CD4-positive, alpha-beta T cell treated with Interleukin-12 subunit alpha and Interleukin-12 subunit beta, for 1 hour (primary cell): ENCODE results near the gene CSE1L.
"Not testable (repeated sequence)": the region's sequence is repeated elsewhere in the genome, so short reads cannot be mapped to it uniquely, and the experiment has no call there.

Experiments used
- DNase-seq: peaks from one replicate; pipeline ENCODE4 v3.0.0-alpha.2; 2020

CSE1L gene

DNA sequence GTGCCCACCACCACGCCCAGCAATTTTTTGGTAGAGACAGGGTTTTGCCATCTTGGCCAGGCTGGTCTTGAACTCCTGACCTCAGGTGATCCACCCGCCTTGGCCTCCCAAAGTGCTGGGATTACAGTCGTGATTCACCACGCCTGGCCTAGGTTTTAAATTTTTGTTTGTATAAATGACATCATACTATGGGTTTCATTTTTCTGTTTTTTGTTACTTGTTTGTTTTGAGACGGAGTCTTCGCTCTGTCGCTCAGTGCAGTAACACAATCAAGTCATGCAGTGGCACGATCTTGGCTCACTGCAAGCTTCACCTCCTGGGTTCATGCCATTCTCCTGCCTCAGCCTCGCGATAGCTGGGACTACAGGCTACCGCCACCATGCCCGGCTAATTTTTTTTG is 36.2 kb downstream of the CSE1L start:
- DNase-seq, result not testable (repeated sequence)

DNA sequence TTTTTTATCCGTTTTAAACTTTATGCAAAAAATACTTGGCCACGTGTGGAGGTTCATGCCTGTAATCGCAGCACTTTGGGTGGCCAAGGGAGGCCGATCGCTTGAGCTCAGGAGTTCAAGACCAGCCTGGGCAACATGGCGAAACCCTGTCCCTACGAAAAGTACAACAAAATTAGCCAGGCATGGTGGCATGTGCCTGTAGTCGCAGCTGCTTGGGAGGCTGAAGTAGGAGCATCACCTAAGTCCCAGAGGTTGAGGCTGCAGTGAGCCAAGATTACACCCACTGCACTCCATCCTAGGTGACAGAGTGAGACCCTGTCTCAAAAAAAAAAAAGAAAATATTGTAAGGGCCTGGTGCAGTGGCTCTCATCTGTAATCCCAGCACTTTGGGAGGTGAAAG is 45.0 kb downstream of the CSE1L start:
- DNase-seq, result no peak

DNA sequence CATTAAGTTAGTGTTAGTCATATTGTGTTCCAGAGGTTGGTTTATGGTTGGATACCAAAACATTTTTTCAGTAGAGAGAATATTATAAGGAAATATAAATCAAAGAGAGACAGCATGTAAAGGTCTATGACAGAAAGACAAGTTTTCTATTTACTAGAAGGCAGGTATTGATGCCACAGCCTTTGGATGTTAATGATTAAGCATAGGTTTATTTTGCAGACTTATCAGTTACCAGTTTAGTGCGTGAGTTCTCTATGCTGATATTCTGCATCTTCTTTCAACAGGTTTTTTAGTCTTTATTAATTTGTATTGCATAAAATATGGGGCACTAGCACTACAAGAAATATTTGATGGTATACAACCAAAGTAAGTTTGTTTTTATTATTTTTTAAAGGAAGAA is 45.6 kb downstream of the CSE1L start:
- DNase-seq, result no peak

DNA sequence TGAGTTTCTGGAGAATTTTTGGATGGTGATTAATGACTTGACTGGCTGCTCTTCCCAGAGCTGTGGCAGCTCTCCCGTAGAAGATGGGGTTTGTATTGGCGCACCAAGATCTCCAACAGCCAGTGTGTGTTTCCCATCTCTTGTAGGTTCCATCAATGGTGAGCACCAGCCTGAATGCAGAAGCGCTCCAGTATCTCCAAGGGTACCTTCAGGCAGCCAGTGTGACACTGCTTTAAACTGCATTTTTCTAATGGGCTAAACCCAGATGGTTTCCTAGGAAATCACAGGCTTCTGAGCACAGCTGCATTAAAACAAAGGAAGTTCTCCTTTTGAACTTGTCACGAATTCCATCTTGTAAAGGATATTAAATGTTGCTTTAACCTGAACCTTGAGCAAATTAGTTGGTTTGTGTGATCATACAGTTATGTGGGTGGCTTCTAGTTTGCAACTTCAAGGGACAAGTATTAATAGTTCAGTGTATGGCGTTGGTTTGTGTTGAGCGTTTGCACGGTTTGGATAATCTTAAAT is 50.2 kb downstream of the CSE1L start:
- DNase-seq, result no peak

DNA sequence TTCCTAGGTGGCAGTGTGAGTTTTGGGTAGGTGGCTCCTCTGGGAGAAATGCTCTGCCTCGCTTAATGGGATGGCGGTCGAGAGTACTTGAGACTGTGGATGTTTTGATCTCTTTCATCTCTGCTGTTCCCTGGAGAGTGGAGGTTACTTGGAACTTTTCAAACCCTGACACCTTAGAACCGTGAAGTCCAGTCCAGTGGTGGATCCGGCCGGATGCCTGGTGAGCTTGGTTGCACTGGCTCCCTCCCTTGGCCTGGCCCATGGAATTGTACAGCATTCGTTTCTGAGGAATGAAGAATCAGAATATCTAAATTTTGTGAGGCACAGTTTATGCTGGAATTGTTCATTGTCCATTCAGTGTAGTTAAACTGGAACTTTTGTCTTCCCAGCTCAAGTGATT is 51.0 kb downstream of the CSE1L start:
- DNase-seq, result no peak

DNA sequence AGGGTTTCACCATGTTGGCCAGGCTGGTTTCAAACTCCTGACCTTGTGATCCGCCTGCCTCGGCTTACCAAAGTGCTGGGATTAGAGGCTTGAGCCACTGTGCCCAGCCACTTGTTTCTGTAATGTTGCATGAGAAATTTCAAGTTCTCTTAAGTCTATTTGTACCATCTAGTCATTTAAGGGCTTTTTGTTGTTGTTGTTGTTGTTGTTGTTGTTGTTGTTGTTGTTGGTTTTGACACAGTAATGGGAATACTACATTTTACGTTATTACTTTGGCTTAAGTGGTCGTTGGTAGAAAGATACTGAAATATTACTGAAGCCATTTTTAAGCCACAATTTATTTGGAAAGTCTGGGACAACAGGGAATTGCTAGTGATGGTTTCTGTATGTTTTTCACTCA is 52.0 kb downstream of the CSE1L start:
- DNase-seq, result no peak

DNA sequence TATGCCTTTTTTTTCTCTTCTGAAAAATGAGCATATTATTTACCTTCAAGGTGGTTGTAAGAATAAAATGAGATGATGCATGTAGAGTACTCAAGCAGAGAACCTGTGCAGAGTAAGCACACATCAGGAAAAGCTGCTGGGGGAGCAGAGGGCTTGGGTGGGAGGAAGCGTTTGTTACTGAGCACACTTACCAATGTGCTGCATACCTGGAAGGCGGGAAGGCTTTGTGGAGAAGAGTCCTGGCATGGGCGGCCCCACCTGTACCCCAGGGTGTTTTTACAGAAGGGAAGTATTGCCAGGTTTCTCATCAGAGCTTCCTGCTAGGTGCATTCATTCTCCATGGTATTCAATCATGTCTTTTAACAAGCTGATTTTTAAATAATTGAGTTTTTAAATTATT is 52.9 kb downstream of the CSE1L start:
- DNase-seq, result no peak

DNA sequence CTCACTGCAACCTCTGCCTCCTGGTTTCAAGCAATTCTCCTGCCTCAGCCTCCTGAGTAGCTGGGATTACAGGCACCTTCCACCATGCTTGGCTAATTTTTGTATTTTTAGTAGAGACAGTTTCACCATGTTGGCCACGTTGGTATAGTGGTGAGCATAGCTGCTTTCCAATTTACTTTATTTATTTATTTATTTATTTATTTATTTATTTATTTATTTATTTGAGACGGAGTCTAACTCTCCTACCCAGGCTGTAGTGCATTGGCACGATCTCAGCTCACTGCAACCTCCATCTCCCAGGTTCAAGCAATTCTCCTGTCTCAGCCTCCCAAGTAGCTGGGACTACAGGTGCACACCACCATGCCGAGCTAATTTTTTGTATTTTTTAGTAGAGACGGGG is 54.2 kb downstream of the CSE1L start:
- DNase-seq, result not testable (repeated sequence)

DNA sequence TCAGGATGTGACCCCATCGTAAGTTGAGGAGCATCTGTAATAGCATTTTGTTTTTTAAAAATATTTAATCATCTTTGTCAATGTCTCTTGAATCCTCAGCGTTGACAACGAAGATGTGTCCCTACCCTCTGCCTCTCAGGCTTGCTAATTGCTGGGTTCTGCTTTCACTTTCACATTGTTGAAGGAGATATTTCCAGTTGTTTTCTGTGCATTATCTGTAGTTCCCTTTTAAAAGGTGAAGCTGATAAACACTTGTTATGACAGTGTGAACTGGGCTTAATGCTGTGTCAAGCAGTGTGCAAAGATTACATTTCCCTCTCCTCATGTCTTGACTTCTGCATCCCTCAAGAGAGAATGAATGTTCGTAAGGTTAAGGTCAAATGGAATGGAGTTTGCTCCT is 54.9 kb downstream of the CSE1L start:
- peak; percentile 9 for DNase-seq

DNA sequence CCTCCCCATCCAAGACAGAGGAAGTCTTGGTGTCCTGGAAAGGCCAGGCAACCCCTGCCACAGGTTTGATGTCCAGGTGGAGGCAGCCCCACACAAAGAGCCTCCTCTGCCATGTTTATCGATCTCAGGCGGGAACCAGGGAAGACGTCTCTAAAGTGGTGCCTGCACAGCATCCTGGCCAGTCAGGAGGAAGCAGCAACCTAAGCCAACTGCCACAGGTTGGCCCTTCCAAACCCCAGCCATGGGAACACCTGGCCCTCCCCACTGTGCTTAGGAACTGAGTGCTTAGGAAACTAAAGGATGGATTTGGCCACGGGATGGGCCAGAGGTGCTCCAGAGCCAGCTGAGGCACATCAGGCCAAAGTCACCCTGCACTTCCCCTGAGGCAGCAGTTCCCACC is 56.9 kb downstream of the CSE1L start:
- DNase-seq, result no peak

DNA sequence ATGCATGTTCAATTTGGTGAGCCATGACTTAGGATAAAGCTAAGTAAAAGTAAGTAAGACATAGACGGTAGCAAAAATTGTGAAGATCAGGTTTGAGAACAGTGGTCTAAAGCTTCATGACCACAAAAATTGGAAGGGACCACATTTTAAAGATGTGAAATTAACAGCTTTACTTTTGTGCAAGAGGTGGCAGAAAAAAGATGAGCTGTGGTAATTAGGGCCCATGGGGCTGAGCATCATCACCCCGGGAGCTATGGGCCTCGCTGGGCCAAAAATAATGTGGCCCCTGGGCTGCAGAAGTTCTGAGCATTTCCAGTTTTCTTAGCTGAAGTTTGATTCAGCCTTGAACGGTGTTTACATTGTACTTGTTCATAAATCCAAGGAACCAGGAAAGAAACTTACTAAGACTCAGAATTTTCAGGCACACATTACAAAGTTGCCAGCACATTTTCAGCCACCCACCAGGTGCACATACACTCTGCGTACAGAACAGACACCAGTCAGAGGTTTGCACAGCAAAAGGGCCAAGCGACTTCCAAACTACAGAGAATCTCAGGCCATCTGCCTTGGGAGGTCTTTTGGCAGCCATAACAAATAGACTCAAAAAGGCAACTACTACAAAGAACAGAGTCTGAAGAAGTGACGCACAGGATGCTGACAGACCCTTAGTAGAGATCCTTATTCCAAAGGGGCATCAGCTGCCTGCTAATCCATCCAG is 57.7 kb downstream of the CSE1L start:
- no peak for DNase-seq

DNA sequence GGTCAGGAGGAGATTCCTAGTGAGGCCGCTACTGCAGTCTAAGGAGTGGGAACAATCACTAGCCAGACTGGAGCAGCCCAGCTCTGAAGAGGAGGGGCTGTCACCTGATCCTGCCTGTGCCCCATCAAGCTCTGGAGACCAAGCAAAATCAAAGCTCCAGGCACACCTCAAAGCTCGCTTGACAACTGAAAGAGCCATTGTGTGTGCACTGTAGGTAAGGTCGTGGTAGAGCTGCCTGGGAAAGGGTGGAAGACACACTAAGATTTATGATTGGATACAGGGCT is 58.2 kb downstream of the CSE1L start:
- DNase-seq, result no peak

DNA sequence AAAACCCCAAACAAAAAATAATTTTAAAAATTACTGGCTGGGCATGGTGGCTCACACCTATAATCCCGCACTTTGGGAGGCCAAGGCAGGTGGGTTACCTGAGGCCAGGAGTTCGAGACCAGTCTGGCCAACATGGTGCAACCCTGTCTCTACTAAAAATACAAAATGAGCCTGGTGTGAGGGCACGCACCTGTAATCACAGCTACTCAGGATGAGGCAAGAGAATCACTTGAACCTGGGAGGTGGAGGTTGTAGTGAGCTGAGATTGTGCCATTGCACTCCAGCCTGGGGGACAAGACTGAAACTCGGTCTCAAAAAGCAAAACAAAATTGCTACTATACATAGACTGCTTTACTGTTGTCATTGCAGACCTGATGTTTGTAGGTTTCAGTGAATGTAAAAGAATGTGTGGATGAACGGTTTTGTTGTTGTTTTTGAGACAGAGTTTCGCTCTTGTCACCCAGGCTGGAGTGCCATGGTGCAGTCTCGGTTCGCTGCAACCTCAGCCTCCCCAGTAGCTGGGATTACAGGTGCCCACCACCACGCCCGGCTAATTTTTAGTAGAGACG is 59.0 kb downstream of the CSE1L start:
- DNase-seq, result not testable (repeated sequence)

DNA sequence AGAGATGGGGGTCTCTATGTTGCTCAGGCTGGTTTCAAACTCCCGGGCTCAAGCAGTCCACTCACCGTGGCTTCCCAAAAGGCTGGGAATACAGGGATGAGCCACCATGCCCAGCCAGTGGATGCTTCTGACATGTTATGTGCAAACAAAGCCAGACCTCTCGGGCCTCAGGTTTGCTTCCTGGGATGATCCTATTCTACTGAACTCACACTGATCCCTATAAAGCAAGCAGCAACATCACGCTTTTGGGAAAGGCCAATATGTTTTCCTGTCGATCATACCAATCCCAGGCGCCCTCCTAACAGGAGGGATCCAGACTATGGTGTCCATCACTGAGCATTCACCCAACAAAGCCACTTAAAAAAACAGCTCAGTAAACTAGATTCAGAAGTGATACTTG is 60.2 kb downstream of the CSE1L start:
- DNase-seq, result no peak

DNA sequence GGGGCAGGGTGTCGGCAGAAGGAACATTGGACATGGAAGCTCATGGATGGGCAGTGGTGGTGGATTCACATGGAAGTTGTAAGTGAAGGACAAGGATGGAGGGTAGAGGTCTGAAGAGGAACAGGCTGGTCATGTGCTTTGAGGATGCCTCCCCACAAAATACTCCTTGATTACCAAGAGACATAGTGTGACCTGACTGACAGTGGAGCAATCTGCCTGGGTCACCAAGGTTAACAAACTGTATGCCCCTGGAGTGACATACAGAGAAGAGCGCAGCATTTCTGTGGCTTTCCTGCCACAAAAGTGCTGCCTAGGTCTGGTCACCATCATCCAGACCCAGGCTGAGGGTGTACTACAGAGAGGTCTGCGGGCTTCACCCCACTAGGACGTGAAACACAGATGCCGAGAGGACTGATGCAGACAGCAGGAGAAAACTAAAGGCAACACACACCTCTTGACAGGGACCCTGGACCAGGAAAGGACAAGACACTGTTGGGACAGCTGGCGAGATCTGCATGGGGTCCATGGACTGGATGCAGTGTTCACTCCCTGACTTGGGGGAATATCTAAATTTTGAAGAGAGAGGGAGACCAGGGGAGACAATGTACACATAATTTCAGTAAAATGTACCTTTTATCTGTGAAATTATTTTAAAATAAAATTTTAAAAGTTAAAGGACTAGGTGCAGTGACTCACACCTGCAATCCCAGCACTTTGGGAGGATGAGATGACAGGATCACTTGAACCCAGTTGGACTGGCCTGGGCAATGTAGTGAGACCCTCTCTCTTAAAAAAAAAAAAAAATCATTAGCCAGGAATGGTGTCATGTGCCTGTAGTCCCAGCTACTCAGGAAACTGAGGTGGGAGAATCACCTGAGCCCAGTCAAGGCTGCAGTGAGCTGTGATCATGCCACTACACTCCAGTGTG is 64.9 kb downstream of the CSE1L start:
- no peak for DNase-seq

DNA sequence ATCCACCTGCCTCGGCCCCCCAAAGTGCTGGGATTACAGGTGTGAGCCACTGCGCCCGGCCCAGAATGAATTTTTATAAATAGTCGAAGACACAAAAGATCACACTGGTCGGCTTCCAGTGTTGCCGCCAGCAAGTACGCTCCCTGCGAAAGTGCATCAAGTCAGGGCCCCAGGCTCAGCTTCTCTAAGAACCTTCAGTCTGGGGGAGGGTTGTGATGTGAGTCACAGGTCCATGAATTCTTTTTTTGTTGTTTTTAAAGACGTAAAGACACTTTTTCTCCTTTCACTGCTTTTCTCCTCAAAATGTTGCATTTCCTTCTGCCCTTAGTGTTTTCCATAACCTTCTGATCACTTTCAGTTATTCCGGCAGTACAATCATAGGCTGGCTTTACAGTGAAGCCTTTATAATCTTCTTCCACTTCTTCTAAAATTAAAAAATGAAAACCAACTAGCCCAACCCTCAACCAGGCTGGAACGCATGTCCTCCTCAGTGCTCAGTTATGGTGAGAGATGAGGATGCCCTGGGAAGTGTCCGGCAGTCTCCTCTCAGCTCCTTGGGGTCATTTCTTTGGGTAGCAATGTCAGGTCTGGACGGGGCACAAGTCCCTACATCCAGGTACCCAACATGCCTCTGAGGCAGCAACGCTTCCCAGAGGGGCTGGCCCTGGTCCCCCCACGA is 66.6 kb downstream of the CSE1L start:
- no peak for DNase-seq

DNA sequence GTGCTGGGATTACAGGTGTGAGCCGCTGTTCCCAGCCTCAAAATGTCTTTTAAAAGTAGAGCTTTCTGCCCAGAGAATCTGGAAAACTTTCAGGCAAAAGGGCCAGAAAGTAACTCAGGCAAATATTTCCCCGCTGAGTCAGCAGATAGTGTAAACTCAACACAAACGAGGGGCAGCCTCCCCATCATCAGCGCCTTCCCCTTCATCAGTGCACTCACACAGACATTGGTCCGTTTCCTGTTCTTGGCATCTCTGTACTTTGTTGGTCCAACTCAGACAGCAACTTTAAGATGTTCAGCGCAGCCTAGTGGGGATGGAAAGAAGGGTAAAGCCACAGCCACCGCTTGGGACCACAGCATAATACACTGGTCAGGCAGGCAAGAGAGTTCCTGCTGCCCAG is 69.5 kb downstream of the CSE1L start:
- DNase-seq, result no peak

DNA sequence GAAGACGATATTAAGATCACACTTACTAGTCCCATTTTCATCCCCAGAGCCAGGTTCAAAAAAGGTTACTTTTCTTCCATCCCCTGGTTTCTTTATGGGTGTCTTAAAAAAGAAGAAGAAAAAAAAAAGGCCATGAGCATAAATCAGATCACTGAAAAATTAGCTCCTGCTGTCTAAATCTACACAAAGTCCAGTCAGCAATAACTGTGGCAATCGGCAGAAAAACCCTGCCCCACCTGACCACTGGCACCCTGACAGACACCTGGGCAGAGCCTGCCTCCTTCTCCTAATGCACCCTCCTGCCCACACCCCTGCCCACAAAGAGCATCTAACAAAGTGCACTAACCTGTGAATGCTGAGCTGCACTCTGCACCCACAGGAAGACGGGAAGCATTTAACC is 72.2 kb downstream of the CSE1L start:
- no peak for DNase-seq

DNA sequence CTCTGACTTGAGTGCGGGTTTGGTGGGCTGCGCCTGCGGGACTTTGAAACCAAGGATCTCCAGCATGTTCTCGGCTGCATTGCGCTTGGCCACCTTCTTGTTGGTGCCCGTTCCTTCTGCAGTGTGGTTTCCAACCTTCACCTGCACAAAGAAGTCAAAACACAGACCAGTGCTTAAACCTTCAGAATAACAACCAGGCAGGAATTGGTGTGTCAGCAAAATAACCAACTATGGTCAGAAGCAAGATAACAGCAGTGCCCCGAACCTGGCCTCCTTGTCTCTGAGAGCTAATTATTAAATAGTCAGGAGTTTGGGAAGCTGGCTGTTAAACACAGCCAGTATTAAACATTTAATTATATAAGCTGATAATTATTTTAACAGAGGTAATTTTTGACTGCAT is 73.9 kb downstream of the CSE1L start:
- no peak for DNase-seq

DNA sequence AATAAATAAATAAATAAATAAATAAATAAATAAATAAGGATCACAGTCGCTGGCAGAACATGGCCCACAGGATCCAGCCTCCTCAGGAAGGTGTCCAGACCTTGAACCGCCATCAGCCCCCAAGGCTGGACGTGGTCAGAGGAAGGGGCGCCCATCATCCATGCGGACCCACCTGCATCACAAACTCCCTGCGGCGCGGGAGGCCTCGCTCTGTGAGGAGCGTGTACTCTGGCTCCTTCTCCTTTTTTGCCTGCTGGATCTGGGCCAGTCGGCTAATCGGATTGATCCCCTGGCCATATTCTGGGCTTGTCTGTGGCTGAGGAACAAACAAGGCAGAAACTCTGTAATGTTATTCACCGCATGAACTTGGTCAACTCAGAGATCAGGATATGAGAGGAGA is 76.8 kb downstream of the CSE1L start:
- no peak for DNase-seq

DNA sequence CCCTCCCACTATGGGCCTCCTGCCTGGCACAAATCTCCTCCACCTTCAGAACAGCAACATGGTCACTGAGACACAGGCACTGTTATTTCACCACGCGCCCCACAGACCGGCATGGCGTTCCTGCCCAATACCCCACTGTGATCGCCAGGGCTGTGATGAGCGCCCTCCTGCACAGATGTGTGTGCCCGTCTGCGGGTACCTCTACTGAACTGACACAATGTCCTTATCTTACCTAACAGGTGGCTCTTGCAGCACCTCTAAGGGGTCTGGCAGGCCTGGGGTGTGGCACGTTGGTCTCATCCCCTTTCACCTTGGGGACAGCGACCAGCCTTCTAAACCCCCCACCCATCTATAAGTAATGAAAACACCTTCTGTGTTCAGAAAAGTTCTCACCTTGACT is 77.9 kb downstream of the CSE1L start:
- no peak for DNase-seq

DNA sequence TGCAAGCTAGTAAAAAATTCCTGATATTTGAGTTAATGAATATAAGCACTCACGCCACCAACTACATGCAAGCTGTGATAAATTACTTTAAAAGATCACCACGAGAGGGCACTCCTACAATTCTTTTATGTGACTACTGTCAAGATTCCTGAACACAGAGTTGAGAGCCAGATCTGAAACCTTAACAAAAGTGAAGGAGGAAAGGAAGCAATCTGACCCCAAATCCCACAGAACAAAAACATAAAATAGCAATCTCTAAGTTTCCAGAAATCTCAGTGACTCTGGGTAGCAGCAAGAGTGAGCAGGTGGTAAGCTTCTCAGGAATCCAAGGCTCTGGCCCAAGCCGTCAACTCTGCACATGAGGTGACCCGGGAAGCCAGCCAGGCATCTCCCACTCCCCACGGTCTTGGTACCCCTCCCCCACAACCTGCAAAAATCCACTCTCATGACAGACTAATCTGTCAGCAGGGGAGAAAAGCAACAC is 86.9 kb downstream of the CSE1L start:
- DNase-seq, result peak; percentile 73

DNA sequence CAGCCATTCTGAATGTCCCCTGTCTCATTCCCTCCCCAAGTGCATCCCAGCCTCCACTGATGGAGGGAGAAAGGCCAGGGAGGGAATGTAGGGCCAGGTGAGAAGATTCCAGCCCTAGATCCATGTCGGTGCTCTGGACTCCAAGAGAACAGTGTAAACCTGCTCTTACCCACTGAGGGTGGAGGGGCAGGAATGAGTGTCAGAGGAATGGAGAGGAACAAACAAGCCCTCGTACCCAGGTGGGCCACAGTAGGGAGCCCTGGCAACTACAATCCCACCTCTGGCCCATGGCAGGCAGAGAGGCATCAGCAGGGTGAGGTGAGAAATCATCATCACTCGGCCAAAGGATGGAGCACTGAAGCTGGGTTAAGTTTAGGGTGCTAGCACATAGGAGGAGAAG is 87.5 kb downstream of the CSE1L start:
- DNase-seq, result no peak
